D721Med (cell line): Measurements from ENCODE around the gene LLGL1.

Experiments used
- DNase-seq: peaks from one replicate; pipeline ENCODE4 v3.0.0; 2011; ENCODE audit warnings: low spot score; ENCODE audit not compliant: insufficient read length
- FAIRE-seq: peaks from 2 replicates; lab custom pipeline; 2011; peaks lifted over from hg19 to GRCh38; lab: Jason Lieb, UNC
- CTCF ChIP-seq: IDR thresholded peaks from 2 replicates; pipeline ENCODE4 v1.5.1; 2012; ENCODE audit warnings: mild to moderate bottlenecking, control low read depth; ENCODE audit not compliant: insufficient read depth; ENCODE audit errors: missing control alignments

Gene LLGL1

GRCh38 chr17:18182110-18182977 is 43.1 kb upstream of the LLGL1 start:
- no peak for TF ChIP-seq CTCF
- FAIRE-seq (no peak), DNase-seq (no peak)

DNA sequence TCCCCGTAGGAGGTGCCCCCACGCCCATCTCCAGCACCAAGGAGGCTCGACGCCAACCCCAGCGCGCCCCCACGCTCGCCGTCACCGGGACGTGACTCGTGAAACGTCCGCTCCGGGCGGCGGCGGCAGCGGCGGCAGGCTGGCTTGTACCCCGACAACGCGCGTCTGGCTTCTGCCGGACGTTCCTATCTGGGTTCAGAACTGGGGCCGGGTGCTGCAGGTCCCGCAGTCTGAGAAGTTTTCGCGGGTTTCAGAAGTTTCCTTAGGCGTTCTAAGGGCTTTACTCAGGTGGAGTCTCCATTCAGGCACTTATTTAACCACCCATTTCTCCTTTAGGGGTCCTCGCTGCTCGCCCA is 42.5 kb upstream of the LLGL1 start:
- FAIRE-seq: no peak
- peak; percentile 55 for DNase-seq
- no peak for TF ChIP-seq CTCF

- DNase-seq: peak; percentile 98
- TF ChIP-seq CTCF: no peak
- FAIRE-seq: no peak
These were observed 41.9 kb upstream of the LLGL1 start, which contains the start of gene ALKBH5 for GRCh38 chr17:18183334-18184142. Gene ALKBH5 (plus strand): TSS chr17:18183828. CDS start chr17:18184244, 416 bp downstream.

GRCh38 chr17:18184143-18185031 is 41.0 kb upstream of the LLGL1 start:
- FAIRE-seq: no peak
- no peak for TF ChIP-seq CTCF
- no peak for DNase-seq

GRCh38 chr17:18185391-18185790 is 40.0 kb upstream of the LLGL1 start:
- FAIRE-seq: no peak
- no peak for DNase-seq

More at GRCh38 chr17:18185391-18185790, 40.0 kb upstream of the LLGL1 start:
- no peak for TF ChIP-seq CTCF
